KMS-11 (cell line): ENCODE data around the gene FAM13C.

Experiments used
- H2AFZ ChIP-seq: fragments of 200-600 bp; sonication (generic); 2 replicates; pipeline ENCODE4 v1.6.1; 2016; ENCODE audit warnings: antibody characterized with exemption, mixed run types, low read depth
- H3K27ac ChIP-seq: fragments of 200-600 bp; sonication (generic); 2 replicates; pipeline ENCODE4 v1.6.1; 2016; ENCODE audit warnings: mild to moderate bottlenecking, mixed run types
- H3K27me3 ChIP-seq: fragments of 200-600 bp; sonication (generic); 2 replicates; pipeline ENCODE4 v1.6.1; 2017; ENCODE audit warnings: mild to moderate bottlenecking, low read depth, mixed run types, moderate library complexity; ENCODE audit not compliant: insufficient read depth
- H3K36me3 ChIP-seq: fragments of 200-600 bp; sonication (generic); 2 replicates; pipeline ENCODE4 v1.6.1; 2017; ENCODE audit warnings: mild to moderate bottlenecking, mixed run types; ENCODE audit not compliant: insufficient read depth
- H3K4me1 ChIP-seq: fragments of 200-600 bp; sonication (generic); 2 replicates; pipeline ENCODE4 v1.6.1; 2016; ENCODE audit warnings: mild to moderate bottlenecking, low read depth, mixed run types; ENCODE audit not compliant: poor library complexity, severe bottlenecking
- H3K4me2 ChIP-seq: fragments of 200-600 bp; sonication (generic); 2 replicates; pipeline ENCODE4 v1.7.0; 2016; ENCODE audit warnings: mild to moderate bottlenecking, mixed run types
- H3K4me3 ChIP-seq: fragments of 200-600 bp; sonication (generic); IDR thresholded peaks from 2 replicates; pipeline ENCODE4 v1.6.1; 2017; ENCODE audit warnings: low read depth, low read length, mixed read lengths; ENCODE audit not compliant: insufficient read depth
- H3K79me2 ChIP-seq: fragments of 200-600 bp; sonication (generic); 2 replicates; pipeline ENCODE4 v1.6.1; 2016; ENCODE audit warnings: low read depth, mixed run types; ENCODE audit not compliant: insufficient read depth
- H3K9ac ChIP-seq: fragments of 200-600 bp; sonication (generic); 2 replicates; pipeline ENCODE4 v1.6.1; 2016; ENCODE audit warnings: mild to moderate bottlenecking, mixed run types
- H4K20me1 ChIP-seq: fragments of 200-600 bp; sonication (generic); 2 replicates; pipeline ENCODE4 v1.6.1; 2016; ENCODE audit warnings: mild to moderate bottlenecking, mixed run types; ENCODE audit not compliant: insufficient read depth
- TF ChIP-seq, protein P1 (sequence below): fragments of 200-600 bp; sonication (generic); conservative IDR thresholded peaks from 2 replicates; pipeline ENCODE4 v1.6.1; 2017; ENCODE audit warnings: low read depth, mild to moderate bottlenecking, antibody characterized with exemption, low read length, moderate library complexity, mixed read lengths

The FAM13C gene

GRCh38 chr10:59374916-59375315, 12.6 kb upstream of the FAM13C start:
- Histone ChIP-seq H3K4me3 (no peak overlapping the region), H3K79me2 (no peaks in the 10 kb centered on the region), H3K4me2 (no peak overlapping the region), H3K36me3 (no peaks in the 10 kb centered on the region), H3K27ac (no peak overlapping the region), H3K4me1 (no peaks in the 10 kb centered on the region), H3K27me3 (no peaks in the 10 kb centered on the region), H3K9ac (no peak overlapping the region), H2AFZ (no peak overlapping the region), H4K20me1 (no peaks in the 10 kb centered on the region)
- TF ChIP-seq, protein P1, sequence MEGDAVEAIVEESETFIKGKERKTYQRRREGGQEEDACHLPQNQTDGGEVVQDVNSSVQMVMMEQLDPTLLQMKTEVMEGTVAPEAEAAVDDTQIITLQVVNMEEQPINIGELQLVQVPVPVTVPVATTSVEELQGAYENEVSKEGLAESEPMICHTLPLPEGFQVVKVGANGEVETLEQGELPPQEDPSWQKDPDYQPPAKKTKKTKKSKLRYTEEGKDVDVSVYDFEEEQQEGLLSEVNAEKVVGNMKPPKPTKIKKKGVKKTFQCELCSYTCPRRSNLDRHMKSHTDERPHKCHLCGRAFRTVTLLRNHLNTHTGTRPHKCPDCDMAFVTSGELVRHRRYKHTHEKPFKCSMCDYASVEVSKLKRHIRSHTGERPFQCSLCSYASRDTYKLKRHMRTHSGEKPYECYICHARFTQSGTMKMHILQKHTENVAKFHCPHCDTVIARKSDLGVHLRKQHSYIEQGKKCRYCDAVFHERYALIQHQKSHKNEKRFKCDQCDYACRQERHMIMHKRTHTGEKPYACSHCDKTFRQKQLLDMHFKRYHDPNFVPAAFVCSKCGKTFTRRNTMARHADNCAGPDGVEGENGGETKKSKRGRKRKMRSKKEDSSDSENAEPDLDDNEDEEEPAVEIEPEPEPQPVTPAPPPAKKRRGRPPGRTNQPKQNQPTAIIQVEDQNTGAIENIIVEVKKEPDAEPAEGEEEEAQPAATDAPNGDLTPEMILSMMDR: no peak

DNA sequence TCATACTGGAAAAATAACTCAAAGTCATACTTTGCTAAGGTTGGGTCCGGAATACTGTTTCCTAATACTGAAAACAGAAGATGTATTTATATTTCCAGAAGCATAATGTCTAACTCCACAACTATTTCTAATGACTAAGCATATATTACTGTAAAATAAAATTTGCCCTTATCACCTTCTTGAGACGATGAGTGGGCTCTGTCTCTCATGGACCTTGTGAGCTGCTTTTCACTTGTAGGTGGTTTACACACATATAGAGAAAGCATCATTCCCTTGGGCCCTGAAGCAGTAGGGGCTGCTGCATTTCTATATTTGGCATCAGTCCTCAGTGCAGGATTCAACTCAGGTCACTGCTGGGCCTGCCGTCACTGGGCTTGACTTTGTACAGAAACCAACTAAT, 10.7 kb upstream of the FAM13C start:
- Histone ChIP-seq H3K9ac (no peak overlapping the region), H2AFZ (no peak overlapping the region), H3K27me3 (no peaks in the 10 kb centered on the region), H3K4me3 (no peak overlapping the region), H3K36me3 (no peaks in the 10 kb centered on the region), H3K4me2 (no peak overlapping the region), H3K4me1 (no peaks in the 10 kb centered on the region), H4K20me1 (no peaks in the 10 kb centered on the region), H3K27ac (no peak overlapping the region), H3K79me2 (no peaks in the 10 kb centered on the region)
- TF ChIP-seq, protein P1: no peak

DNA sequence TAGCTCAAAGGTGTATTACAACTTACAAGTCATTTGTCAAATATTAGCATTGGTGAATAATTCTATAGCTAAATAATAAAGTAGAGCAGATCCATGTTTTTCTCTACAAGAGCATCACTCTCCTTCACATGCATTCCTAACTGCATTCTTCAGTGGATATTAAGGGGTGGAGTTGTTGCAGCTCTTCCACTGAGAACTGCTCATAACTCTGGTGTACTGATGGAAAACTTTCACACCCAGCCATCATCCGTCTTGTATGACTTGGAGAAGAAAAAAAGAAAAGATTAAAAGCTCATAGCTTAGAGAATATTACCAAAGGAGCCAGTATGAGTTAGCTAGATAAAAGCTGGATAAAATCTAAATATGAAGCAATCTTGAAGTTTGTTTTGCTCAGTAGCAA, 10.2 kb upstream of the FAM13C start:
- H3K4me3 ChIP-seq: no peak overlapping the region
- H3K36me3 ChIP-seq: no peaks in the 10 kb centered on the region
- no peak overlapping the region for H3K4me2 ChIP-seq
- H3K27me3 ChIP-seq: no peaks in the 10 kb centered on the region
- H3K79me2 ChIP-seq: no peaks in the 10 kb centered on the region
- H2AFZ ChIP-seq: no peak overlapping the region
- TF ChIP-seq, protein P1: no peak
- no peaks in the 10 kb centered on the region for H4K20me1 ChIP-seq
- no peak overlapping the region for H3K27ac ChIP-seq
- H3K4me1 ChIP-seq: no peaks in the 10 kb centered on the region
- H3K9ac ChIP-seq: no peak overlapping the region

GRCh38 chr10:59366290-59366689, 3.9 kb upstream of the FAM13C start:
- Histone ChIP-seq H3K27me3 (no peaks in the 10 kb centered on the region), H3K4me1 (peaks cover 9% of the 10 kb centered on the region), H4K20me1 (no peaks in the 10 kb centered on the region), H3K79me2 (no peaks in the 10 kb centered on the region), H3K4me2 (no peak overlapping the region), H2AFZ (no peak overlapping the region), H3K36me3 (no peaks in the 10 kb centered on the region), H3K4me3 (no peak overlapping the region), H3K27ac (no peak overlapping the region), H3K9ac (no peak overlapping the region)
- TF ChIP-seq, protein P1: no peak

- Histone ChIP-seq H3K27ac (no peak overlapping the region), H3K36me3 (no peaks in the 10 kb centered on the region), H4K20me1 (no peaks in the 10 kb centered on the region), H3K4me3 (no peak overlapping the region), H2AFZ (peak overlapping the region; percentile 64; the same call in 1 of the 2 replicates), H3K4me1 (peaks cover 9% of the 10 kb centered on the region), H3K79me2 (no peaks in the 10 kb centered on the region), H3K4me2 (peak overlapping the region; percentile 60), H3K9ac (no peak overlapping the region), H3K27me3 (no peaks in the 10 kb centered on the region)
- TF ChIP-seq, protein P1: no peak
These were observed 1.2 kb upstream of the FAM13C start for GRCh38 chr10:59363446-59363958.
